Measurements from ENCODE around the gene DOK5.

Gene DOK5

DNA sequence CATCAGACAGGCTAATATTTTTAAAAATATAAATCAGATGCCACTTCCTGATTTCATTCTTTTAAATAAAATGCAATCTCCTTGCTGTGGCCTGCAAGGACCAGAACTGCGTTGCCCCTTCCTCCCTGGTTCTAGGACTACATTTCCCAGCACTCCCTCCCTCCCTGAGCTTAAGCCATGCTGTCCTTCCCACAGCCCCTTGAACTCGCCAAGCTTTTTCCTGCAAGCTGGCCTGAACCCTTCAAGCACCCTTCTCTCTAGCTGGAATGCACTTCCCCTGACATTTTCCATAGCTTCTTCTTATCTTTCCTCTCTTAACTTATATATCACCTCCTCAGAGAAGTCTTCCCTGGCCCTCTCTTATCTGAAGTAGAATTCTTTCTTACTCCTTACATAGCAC is 6.1 kb upstream of the DOK5 start:
- TF ChIP-seq, protein P1, sequence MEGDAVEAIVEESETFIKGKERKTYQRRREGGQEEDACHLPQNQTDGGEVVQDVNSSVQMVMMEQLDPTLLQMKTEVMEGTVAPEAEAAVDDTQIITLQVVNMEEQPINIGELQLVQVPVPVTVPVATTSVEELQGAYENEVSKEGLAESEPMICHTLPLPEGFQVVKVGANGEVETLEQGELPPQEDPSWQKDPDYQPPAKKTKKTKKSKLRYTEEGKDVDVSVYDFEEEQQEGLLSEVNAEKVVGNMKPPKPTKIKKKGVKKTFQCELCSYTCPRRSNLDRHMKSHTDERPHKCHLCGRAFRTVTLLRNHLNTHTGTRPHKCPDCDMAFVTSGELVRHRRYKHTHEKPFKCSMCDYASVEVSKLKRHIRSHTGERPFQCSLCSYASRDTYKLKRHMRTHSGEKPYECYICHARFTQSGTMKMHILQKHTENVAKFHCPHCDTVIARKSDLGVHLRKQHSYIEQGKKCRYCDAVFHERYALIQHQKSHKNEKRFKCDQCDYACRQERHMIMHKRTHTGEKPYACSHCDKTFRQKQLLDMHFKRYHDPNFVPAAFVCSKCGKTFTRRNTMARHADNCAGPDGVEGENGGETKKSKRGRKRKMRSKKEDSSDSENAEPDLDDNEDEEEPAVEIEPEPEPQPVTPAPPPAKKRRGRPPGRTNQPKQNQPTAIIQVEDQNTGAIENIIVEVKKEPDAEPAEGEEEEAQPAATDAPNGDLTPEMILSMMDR (IDR thresholded peaks at IDR 0.05; ENCODE audit: low read length, missing control alignments): no peak
- DNase-seq (ENCODE audit: low read depth): no peak
- H3K4me3 ChIP-seq (replicated peaks; ENCODE audit: low read depth, low read length): no peak overlapping the region

- no peak for DNase-seq (ENCODE audit: low read depth)
- H3K4me3 ChIP-seq (replicated peaks; ENCODE audit: low read depth, low read length): no peak overlapping the region
- TF ChIP-seq, protein P1 (IDR thresholded peaks at IDR 0.05; ENCODE audit: low read length, missing control alignments): no peak
These were observed 5.4 kb upstream of the DOK5 start for GRCh38 chr20:54469952-54470351.

- DNase-seq (ENCODE audit: low read depth): no peak
- H3K4me3 ChIP-seq (replicated peaks; ENCODE audit: low read depth, low read length): no peak overlapping the region
- TF ChIP-seq, protein P1 (IDR thresholded peaks at IDR 0.05; ENCODE audit: low read length, missing control alignments): no peak
These were observed 4.7 kb upstream of the DOK5 start for GRCh38 chr20:54470697-54471096.

DNA sequence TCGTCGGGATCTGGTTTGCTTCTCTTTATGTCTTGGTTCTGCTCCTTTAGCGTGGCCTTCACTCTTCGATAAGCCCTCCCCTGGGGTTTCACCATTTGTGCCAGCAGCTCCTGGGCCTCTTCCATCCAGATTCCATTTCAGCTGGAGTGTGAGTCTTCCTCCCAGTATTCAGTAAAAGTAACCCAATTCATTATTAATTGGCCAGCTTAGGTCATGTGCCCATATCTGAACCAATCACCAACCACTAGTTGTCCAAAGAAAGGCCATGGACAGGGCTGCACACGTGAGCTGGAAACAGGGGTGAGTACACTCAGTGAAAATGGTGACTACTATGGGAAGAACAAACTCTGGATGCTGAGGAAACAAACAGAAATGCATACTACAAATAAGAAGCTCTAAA is 2.8 kb upstream of the DOK5 start:
- H3K4me3 ChIP-seq (replicated peaks; ENCODE audit: low read depth, low read length): no peak overlapping the region
- TF ChIP-seq, protein P1 (IDR thresholded peaks at IDR 0.05; ENCODE audit: low read length, missing control alignments): no peak
- DNase-seq (ENCODE audit: low read depth): no peak

- TF ChIP-seq, protein P1 (IDR thresholded peaks at IDR 0.05; ENCODE audit: low read length, missing control alignments): no peak
- no peak overlapping the region for H3K4me3 ChIP-seq (replicated peaks; ENCODE audit: low read depth, low read length)
- DNase-seq (ENCODE audit: low read depth): no peak
These were observed 2.1 kb upstream of the DOK5 start for GRCh38 chr20:54473340-54473739.

DNA sequence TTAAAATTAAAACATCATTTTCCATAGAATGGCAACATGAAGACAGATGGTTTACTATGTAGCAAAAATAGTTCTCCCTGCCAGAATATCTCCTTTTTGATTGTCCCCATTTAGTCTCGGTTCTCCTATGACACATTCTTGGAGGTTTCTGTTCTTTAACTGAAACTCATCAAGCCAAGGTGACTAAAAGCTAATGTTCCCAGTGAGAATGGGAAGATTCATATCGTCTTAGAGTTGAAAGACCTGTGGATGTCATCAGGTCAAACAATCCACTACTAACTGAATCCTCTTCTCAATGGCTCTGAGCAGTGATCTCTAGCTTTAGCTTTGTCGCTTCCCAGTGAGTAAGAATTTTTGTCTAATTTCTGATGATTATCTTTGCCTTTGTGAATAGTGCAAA is 1.3 kb upstream of the DOK5 start:
- DNase-seq (ENCODE audit: low read depth): no peak
- no peak overlapping the region for H3K4me3 ChIP-seq (replicated peaks; ENCODE audit: low read depth, low read length)

GRCh38 chr20:54474866-54475265 is 527 bp upstream of the DOK5 start:
- TF ChIP-seq, protein P1 (IDR thresholded peaks at IDR 0.05; ENCODE audit: low read length, missing control alignments): no peak
- DNase-seq (ENCODE audit: low read depth): no peak
- H3K4me3 ChIP-seq (replicated peaks; ENCODE audit: low read depth, low read length): peak overlapping the region; percentile 75

More for the DNA sequence above, 1.3 kb upstream of the DOK5 start:
- TF ChIP-seq, protein P1 (IDR thresholded peaks at IDR 0.05; ENCODE audit: low read length, missing control alignments): no peak
